ENCODE results near the gene AP1M2. TPM values are rescaled to one million over a fixed set of nuclear protein-coding genes. Genes with fewer than 3 reads are reported as not detected.

The AP1M2 gene
- total RNA-seq: 10 to 100 TPM in 2 of 3 donors, not detected in 1; 34.1 to 49.9 TPM

DNA sequence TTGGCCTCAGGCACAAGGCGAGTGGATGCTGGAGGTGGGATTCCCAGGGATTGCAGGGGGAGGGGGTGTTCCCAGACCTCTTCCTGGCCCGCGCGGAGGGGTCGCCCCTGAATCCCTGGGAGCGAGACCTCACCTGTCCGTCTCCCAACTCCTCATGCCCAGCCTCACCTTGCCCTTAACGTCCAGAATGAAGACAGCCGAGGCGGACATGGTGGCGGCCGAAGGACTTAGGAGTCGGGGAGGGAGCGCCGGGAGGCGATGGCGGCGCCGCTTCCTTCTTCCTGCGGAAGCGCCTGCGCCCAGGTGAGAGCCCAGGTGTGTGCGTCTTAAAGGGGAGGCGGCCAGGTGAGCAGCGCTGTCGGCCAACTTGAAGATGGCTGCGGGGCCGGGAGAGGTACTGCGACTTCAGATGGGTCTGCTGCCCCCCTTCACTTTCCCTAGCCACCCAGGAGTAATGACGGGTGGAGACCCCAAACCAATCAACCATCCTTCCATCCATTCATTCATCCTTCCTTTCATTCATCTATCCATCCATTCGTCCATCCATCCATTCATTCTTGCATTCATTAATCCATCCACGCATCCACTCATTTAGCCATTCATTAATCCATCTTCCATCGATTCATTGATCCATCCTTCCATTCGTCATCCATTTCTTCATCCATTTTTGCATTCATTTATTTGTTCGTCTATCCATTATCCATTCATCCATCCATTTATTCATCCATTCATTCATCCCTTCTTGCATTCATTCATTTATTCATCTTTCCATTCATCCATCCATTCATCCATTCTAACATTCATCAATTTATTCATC lies at the start of gene AP1M2:
AP1M2 (minus strand) TSS at position 291 of the 817 bp plus-strand sequence; CDS start at position 210, 81 bp downstream.
- no peak for DNase-seq (ENCODE audit: low spot score in 2 of 2)
- Histone ChIP-seq H3K27me3 (no peaks in the 10 kb centered on the region), H3K4me1 (no peaks in the 10 kb centered on the region), H3K27ac (peak within 1 kb of the TSS; percentile 32 to 76), H3K36me3 (no peaks in the 10 kb centered on the region), H3K9me3 (no peaks in the 10 kb centered on the region), H3K4me3 (peak within 1 kb of the TSS in 2 of 3 donors; percentile 60 to 68)
- TF ChIP-seq POLR2A (IDR thresholded peaks at IDR 0.05) (no peak), POLR2AphosphoS5 (IDR thresholded peaks at IDR 0.05) (no peak)
- TF ChIP-seq, protein P1, sequence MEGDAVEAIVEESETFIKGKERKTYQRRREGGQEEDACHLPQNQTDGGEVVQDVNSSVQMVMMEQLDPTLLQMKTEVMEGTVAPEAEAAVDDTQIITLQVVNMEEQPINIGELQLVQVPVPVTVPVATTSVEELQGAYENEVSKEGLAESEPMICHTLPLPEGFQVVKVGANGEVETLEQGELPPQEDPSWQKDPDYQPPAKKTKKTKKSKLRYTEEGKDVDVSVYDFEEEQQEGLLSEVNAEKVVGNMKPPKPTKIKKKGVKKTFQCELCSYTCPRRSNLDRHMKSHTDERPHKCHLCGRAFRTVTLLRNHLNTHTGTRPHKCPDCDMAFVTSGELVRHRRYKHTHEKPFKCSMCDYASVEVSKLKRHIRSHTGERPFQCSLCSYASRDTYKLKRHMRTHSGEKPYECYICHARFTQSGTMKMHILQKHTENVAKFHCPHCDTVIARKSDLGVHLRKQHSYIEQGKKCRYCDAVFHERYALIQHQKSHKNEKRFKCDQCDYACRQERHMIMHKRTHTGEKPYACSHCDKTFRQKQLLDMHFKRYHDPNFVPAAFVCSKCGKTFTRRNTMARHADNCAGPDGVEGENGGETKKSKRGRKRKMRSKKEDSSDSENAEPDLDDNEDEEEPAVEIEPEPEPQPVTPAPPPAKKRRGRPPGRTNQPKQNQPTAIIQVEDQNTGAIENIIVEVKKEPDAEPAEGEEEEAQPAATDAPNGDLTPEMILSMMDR (IDR thresholded peaks at IDR 0.05): no peak
- intact Hi-C loops (cut with DNase I; ENCODE audit: low total_unique reads): no loop called here

DNA sequence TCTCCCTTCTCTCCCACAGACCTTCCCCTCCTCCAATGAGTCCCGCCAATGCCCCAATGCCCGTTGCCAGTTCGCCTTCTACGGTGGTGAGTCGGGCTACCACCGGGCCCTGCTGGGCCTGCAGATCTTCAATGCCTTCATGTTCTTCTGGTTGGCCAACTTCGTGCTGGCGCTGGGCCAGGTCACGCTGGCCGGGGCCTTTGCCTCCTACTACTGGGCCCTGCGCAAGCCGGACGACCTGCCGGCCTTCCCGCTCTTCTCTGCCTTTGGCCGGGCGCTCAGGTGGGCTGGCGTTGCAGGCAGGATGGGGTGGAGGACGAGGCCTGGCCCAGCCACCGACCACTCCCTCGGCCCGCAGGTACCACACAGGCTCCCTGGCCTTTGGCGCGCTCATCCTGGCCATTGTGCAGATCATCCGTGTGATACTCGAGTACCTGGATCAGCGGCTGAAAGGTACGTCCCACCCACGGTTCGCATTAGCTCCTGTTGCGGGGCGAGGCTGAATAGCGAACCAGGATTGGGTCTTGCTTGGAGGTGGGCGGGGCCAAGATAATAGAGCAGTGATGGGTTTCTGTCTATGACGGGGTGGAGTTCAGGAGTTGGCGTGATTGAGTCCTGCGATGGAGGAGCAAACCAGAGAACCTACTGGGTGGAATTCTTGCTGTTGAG lies 49.3 kb upstream of the AP1M2 start:
- H3K9me3 ChIP-seq: no peaks in the 10 kb centered on the region
- TF ChIP-seq, protein P1 (IDR thresholded peaks at IDR 0.05): no peak
- TF ChIP-seq POLR2AphosphoS5 (IDR thresholded peaks at IDR 0.05): no peak
- no peak for TF ChIP-seq POLR2A (IDR thresholded peaks at IDR 0.05)
- no peak for DNase-seq (ENCODE audit: low spot score in 2 of 2)
- H3K27ac ChIP-seq: no peak overlapping the region
- H3K36me3 ChIP-seq: peaks cover 2% of the 10 kb centered on the region
- no peak overlapping the region for H3K4me3 ChIP-seq
- H3K27me3 ChIP-seq: no peaks in the 10 kb centered on the region
- H3K4me1 ChIP-seq: no peaks in the 10 kb centered on the region
- intact Hi-C loops (cut with DNase I; ENCODE audit: low total_unique reads): no loop called here

DNA sequence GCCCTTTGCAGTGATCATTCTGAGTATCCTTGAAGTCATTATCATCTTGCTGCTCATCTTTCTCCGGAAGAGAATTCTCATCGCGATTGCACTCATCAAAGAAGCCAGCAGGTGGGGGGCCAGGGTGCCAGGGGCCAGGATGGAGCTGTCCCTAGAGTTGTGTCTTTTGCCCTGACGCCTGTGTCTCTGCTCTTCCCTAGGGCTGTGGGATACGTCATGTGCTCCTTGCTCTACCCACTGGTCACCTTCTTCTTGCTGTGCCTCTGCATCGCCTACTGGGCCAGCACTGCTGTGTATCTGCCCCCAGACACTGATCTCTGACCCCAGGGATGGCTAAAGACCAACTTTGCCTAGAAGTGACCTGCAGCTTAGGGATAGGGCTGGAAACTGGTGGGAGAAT lies 47.9 kb upstream of the AP1M2 start:
- no peaks in the 10 kb centered on the region for H3K27me3 ChIP-seq
- H3K9me3 ChIP-seq: no peaks in the 10 kb centered on the region
- intact Hi-C loops (cut with DNase I; ENCODE audit: low total_unique reads): no loop called here
- no peaks in the 10 kb centered on the region for H3K4me1 ChIP-seq
- no peak overlapping the region for H3K4me3 ChIP-seq
- TF ChIP-seq, protein P1 (IDR thresholded peaks at IDR 0.05): no peak
- no peak for TF ChIP-seq POLR2AphosphoS5 (IDR thresholded peaks at IDR 0.05)
- TF ChIP-seq POLR2A (IDR thresholded peaks at IDR 0.05): no peak
- no peak overlapping the region for H3K27ac ChIP-seq
- H3K36me3 ChIP-seq: peaks cover 4% of the 10 kb centered on the region
- DNase-seq (ENCODE audit: low spot score in 2 of 2): no peak

DNA sequence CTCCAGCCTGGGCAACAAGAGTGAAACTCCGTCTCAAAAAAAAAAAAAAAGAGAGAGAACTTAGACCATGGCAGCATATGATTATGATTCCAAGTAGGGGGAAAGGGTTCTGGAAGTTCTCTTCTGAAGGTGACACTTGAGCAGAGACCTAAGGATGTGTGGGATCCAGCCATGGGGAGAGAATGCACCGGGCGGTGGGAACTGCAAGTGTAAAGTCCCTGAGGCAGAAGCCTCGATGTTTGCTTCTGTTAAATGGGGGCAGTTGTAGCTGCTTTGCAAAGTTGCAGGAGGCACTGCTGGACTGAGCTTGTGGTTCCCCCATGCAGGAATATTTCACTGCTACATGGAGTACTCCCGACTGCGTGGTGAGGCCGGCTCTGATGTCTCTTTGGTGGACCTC lies 47.3 kb upstream of the AP1M2 start:
- no peaks in the 10 kb centered on the region for H3K9me3 ChIP-seq
- intact Hi-C loops (cut with DNase I; ENCODE audit: low total_unique reads): no loop called here
- DNase-seq (ENCODE audit: low spot score in 2 of 2): no peak
- no peak overlapping the region for H3K4me3 ChIP-seq
- H3K27ac ChIP-seq: no peak overlapping the region
- peaks cover 4% of the 10 kb centered on the region for H3K36me3 ChIP-seq
- H3K27me3 ChIP-seq: no peaks in the 10 kb centered on the region
- no peaks in the 10 kb centered on the region for H3K4me1 ChIP-seq
- TF ChIP-seq, protein P1 (IDR thresholded peaks at IDR 0.05): no peak
- TF ChIP-seq POLR2AphosphoS5 (IDR thresholded peaks at IDR 0.05) (no peak), POLR2A (IDR thresholded peaks at IDR 0.05) (no peak)

DNA sequence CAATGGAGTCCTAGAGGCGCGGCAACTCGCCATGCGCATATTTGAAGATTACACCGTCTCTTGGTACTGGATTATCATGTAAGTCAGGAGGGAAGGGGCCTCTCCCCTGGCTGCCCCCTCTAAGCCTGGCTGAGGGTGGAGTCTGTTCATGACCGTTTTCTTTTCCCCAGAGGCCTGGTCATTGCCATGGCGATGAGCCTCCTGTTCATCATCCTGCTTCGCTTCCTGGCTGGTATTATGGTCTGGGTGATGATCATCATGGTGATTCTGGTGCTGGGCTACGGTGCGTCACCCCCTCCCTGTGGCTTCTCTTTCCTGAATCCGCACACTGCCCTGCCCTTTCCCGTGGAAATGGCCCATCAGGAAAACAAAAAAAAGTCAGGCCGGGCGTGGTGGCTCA lies 44.8 kb upstream of the AP1M2 start:
- Histone ChIP-seq H3K27ac (no peak overlapping the region), H3K4me1 (no peaks in the 10 kb centered on the region), H3K27me3 (no peaks in the 10 kb centered on the region), H3K4me3 (no peak overlapping the region), H3K9me3 (no peaks in the 10 kb centered on the region), H3K36me3 (peaks cover 4% of the 10 kb centered on the region)
- intact Hi-C loops (cut with DNase I; ENCODE audit: low total_unique reads): no loop called here
- DNase-seq (ENCODE audit: low spot score in 2 of 2): no peak
- TF ChIP-seq POLR2A (IDR thresholded peaks at IDR 0.05) (no peak), POLR2AphosphoS5 (IDR thresholded peaks at IDR 0.05) (no peak)
- TF ChIP-seq, protein P1 (IDR thresholded peaks at IDR 0.05): no peak
